Gastrocnemius medialis (tissue), 4 donors: ENCODE measurements around the gene USP20.

Experiments
- POLR2A ChIP-seq, 2 donors: fragments of 450-650 bp; IDR thresholded peaks; one replicate each; pipeline ENCODE4 v1.6.1; 2017; ENCODE audit warnings: antibody characterized with exemption in 2 of 2, mild to moderate bottlenecking in 2 of 2, moderate library complexity in 2 of 2
- TF ChIP-seq, protein P1 (sequence below), 5 experiments: fragments of 450-650 bp in 3 of 5; fragments of 200-600 bp in 2 of 5; sonication (generic) in 2 of 5; IDR thresholded peaks in 4 of 5; conservative IDR thresholded peaks in 1 of 5; 1 replicate in 4 of 5; 2 replicates in 1 of 5; pipeline ENCODE4 v1.5.1; 2016 to 2019; ENCODE audit warnings: antibody characterized with exemption in 5 of 5, mild to moderate bottlenecking in 3 of 5, moderate library complexity in 3 of 5

- TF ChIP-seq, protein P1, sequence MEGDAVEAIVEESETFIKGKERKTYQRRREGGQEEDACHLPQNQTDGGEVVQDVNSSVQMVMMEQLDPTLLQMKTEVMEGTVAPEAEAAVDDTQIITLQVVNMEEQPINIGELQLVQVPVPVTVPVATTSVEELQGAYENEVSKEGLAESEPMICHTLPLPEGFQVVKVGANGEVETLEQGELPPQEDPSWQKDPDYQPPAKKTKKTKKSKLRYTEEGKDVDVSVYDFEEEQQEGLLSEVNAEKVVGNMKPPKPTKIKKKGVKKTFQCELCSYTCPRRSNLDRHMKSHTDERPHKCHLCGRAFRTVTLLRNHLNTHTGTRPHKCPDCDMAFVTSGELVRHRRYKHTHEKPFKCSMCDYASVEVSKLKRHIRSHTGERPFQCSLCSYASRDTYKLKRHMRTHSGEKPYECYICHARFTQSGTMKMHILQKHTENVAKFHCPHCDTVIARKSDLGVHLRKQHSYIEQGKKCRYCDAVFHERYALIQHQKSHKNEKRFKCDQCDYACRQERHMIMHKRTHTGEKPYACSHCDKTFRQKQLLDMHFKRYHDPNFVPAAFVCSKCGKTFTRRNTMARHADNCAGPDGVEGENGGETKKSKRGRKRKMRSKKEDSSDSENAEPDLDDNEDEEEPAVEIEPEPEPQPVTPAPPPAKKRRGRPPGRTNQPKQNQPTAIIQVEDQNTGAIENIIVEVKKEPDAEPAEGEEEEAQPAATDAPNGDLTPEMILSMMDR (IDR thresholded peaks at IDR 0.05 in 4 of 5, conservative IDR thresholded peaks at IDR 0.05 in 1 of 5) = no peak
- TF ChIP-seq POLR2A (IDR thresholded peaks at IDR 0.05) = no peak
These were observed 18.5 kb upstream of the USP20 start for GRCh38 chr9:129816501-129817435.
